Stimulated activated CD8-positive, alpha-beta memory T cell treated with anti-CD3 and anti-CD28 coated beads, Interleukin-12 subunit alpha, Interleukin-12 subunit beta, amount 100 ng/mL, for 24 hours (primary cell): ENCODE data around the gene CFAP221.
A peak's percentile ranks its signal among the peaks of the same experiment; 100 is the strongest.

Experiments
- DNase-seq: peaks from one replicate; pipeline ENCODE4 v3.0.0-alpha.2; 2020; ENCODE audit errors: extremely low read depth

CFAP221 gene

GRCh38 chr2:119544075-119544938 is at the start of gene CFAP221:
CFAP221 (plus strand) TSS chr2:119544449; CDS start chr2:119546132, 1,683 bp downstream.
- peak; percentile 5 for DNase-seq

- no peak for DNase-seq
These were observed 48.3 kb upstream of the CFAP221 start for GRCh38 chr2:119495948-119496347.

- DNase-seq, result no peak
These were observed 47.6 kb upstream of the CFAP221 start for GRCh38 chr2:119496682-119497081.

GRCh38 chr2:119508756-119509155 is 35.5 kb upstream of the CFAP221 start:
- no peak for DNase-seq

- DNase-seq, result no peak
These were observed 32.3 kb upstream of the CFAP221 start for GRCh38 chr2:119511989-119512388.

GRCh38 chr2:119512946-119513345 is 31.3 kb upstream of the CFAP221 start:
- DNase-seq, result no peak

- no peak for DNase-seq
These were observed 30.4 kb upstream of the CFAP221 start for GRCh38 chr2:119513832-119514231.

GRCh38 chr2:119516121-119516520 is 28.1 kb upstream of the CFAP221 start:
- DNase-seq, result no peak

GRCh38 chr2:119517433-119517832 is 26.8 kb upstream of the CFAP221 start:
- DNase-seq, result peak; percentile 11

- no peak for DNase-seq
These were observed 25.7 kb upstream of the CFAP221 start for GRCh38 chr2:119518401-119519056.

- DNase-seq, result no peak
These were observed 25.2 kb upstream of the CFAP221 start for GRCh38 chr2:119519057-119519408.

- no peak for DNase-seq
These were observed 23.4 kb upstream of the CFAP221 start for GRCh38 chr2:119520696-119521432.

- DNase-seq, result no peak
These were observed 22.7 kb upstream of the CFAP221 start for GRCh38 chr2:119521433-119522050.

GRCh38 chr2:119522671-119523070 is 21.6 kb upstream of the CFAP221 start:
- no peak for DNase-seq

- no peak for DNase-seq
These were observed 20.8 kb upstream of the CFAP221 start for GRCh38 chr2:119523383-119523951.

GRCh38 chr2:119523952-119524694 is 20.1 kb upstream of the CFAP221 start, which contains the start of gene SCTR:
SCTR (minus strand) TSS chr2:119524483; CDS start chr2:119524226, 257 bp downstream.
- DNase-seq, result no peak

- DNase-seq, result no peak
These were observed 18.6 kb upstream of the CFAP221 start for GRCh38 chr2:119525614-119526013.

GRCh38 chr2:119527999-119528398 is 16.2 kb upstream of the CFAP221 start:
- DNase-seq, result no peak

GRCh38 chr2:119531292-119531691 is 13.0 kb upstream of the CFAP221 start:
- DNase-seq, result no peak

- no peak for DNase-seq
These were observed 10.7 kb upstream of the CFAP221 start for GRCh38 chr2:119533560-119533959.

GRCh38 chr2:119536211-119536610 is 8.0 kb upstream of the CFAP221 start:
- DNase-seq, result no peak
